ENCODE measurements around the gene CD276. TPM values are rescaled to one million over a fixed set of nuclear protein-coding genes. Genes with fewer than 3 reads are reported as not detected.

The CD276 gene
- total RNA-seq, 4 donors from 2014 or later, result 64.2 to 100 (median 74.2) TPM

Other genes starting within 250 kb of the CD276 start
- not detected for gene REC114, start 241.2 kb upstream of the CD276 start, total RNA-seq
- 100 to 1,000 TPM; 132 to 171 (median 147) TPM for gene NPTN, start 51.0 kb upstream of the CD276 start, total RNA-seq
- 10 to 100 TPM; 22.7 to 70.1 (median 45.7) TPM for gene INSYN1, start 69.0 kb downstream of the CD276 start, total RNA-seq
- not detected for gene TBC1D21, start 189.2 kb downstream of the CD276 start, total RNA-seq
- gene LOXL1, start 242.1 kb downstream of the CD276 start, total RNA-seq, result 10 to 100 TPM in 1 of 4 donors, 1 to 10 TPM in 3; 4.3 to 12.1 (median 7.3) TPM

Measured in suprapubic skin (tissue), 4 donors.